Measurements from ENCODE around the gene MAP2K5. TPM values are rescaled to one million over a fixed set of nuclear protein-coding genes. Genes with fewer than 3 reads are reported as not detected.

The MAP2K5 gene
- total RNA-seq, 1 donor: 8.9 TPM

GRCh38 chr15:67564021-67564967 is 21.8 kb downstream of the MAP2K5 start:
- no peak for TF ChIP-seq CTCF (IDR thresholded peaks at IDR 0.05; ENCODE audit: insufficient read depth, low read length)
- H3K4me3 ChIP-seq (ENCODE audit: low read depth, low read length): no peak overlapping the region
- no peak for DNase-seq (ENCODE audit: low read depth)

GRCh38 chr15:67564968-67565345 is 22.5 kb downstream of the MAP2K5 start:
- DNase-seq (ENCODE audit: low read depth): no peak
- H3K4me3 ChIP-seq (ENCODE audit: low read depth, low read length): no peak overlapping the region
- TF ChIP-seq CTCF (IDR thresholded peaks at IDR 0.05; ENCODE audit: insufficient read depth, low read length): no peak

- H3K4me3 ChIP-seq (ENCODE audit: low read depth, low read length): no peak overlapping the region
- no peak for DNase-seq (ENCODE audit: low read depth)
- TF ChIP-seq CTCF (IDR thresholded peaks at IDR 0.05; ENCODE audit: insufficient read depth, low read length): no peak
Observed at GRCh38 chr15:67569668-67570067, 27.2 kb downstream of the MAP2K5 start.

- no peak overlapping the region for H3K4me3 ChIP-seq (ENCODE audit: low read depth, low read length)
- no peak for DNase-seq (ENCODE audit: low read depth)
- TF ChIP-seq CTCF (IDR thresholded peaks at IDR 0.05; ENCODE audit: insufficient read depth, low read length): no peak
Observed at GRCh38 chr15:67570875-67571647, 28.6 kb downstream of the MAP2K5 start.

GRCh38 chr15:67571648-67572415 is 29.3 kb downstream of the MAP2K5 start:
- no peak for DNase-seq (ENCODE audit: low read depth)
- no peak for TF ChIP-seq CTCF (IDR thresholded peaks at IDR 0.05; ENCODE audit: insufficient read depth, low read length)
- H3K4me3 ChIP-seq (ENCODE audit: low read depth, low read length): no peak overlapping the region

- no peak for TF ChIP-seq CTCF (IDR thresholded peaks at IDR 0.05; ENCODE audit: insufficient read depth, low read length)
- no peak for DNase-seq (ENCODE audit: low read depth)
Observed at GRCh38 chr15:67573194-67573593, 30.7 kb downstream of the MAP2K5 start.

More at GRCh38 chr15:67573194-67573593, 30.7 kb downstream of the MAP2K5 start:
- no peak overlapping the region for H3K4me3 ChIP-seq (ENCODE audit: low read depth, low read length)

Measured in fibroblast of the aortic adventitia (primary cell).